Adrenal gland (tissue), 12 donors: Measurements from ENCODE around the gene ALKBH4. TPM values are rescaled to one million over a fixed set of nuclear protein-coding genes. Genes with fewer than 3 reads are reported as not detected.

Experiments used
- DNase-seq, 7 donors: peaks; one replicate each; pipeline ENCODE4 v3.0.0-alpha.2; 2019 to 2020
- H3K27ac ChIP-seq, 5 donors: fragments of 200-600 bp; sonication (generic) in 4 of 5; 1 replicate in 3 of 5; 2 replicates in 2 of 5; pipeline versions ENCODE4 v1.5.1 to v1.8.0; 2016 to 2020; ENCODE audit warnings: mild to moderate bottlenecking in 1 of 5
- H3K27me3 ChIP-seq: fragments of 200-600 bp; 2 replicates; pipeline ENCODE4 v1.8.0; 2021
- H3K36me3 ChIP-seq, 2 donors: fragments of 200-600 bp; replicated peaks in 1 of 2; 1 replicate in 1 of 2; 2 replicates in 1 of 2; pipeline versions ENCODE4 v1.5.1 to v1.8.0; 2018 to 2022
- H3K4me1 ChIP-seq, 2 donors: fragments of 200-600 bp; replicated peaks in 1 of 2; 1 replicate in 1 of 2; 2 replicates in 1 of 2; pipeline versions ENCODE4 v1.5.1 to v1.8.0; 2018 to 2021
- H3K4me3 ChIP-seq, 4 donors: fragments of 200-600 bp; sonication (generic) in 3 of 4; one replicate each; pipeline ENCODE4 v1.5.1; 2016 to 2018
- H3K9me3 ChIP-seq, 3 donors: fragments of 200-600 bp; sonication (generic) in 1 of 3; replicated peaks in 1 of 3; 1 replicate in 2 of 3; 2 replicates in 1 of 3; pipeline versions ENCODE4 v1.5.1 to v1.8.0; 2016 to 2021
- POLR2A ChIP-seq, 2 donors: fragments of 450-650 bp; IDR thresholded peaks; one replicate each; pipeline ENCODE4 v1.6.1; 2017; ENCODE audit warnings: antibody characterized with exemption in 2 of 2, mild to moderate bottlenecking in 2 of 2, moderate library complexity in 1 of 2
- WGBS, 4 donors: extraction: QIAGEN DNeasy Blood & Tissue Kit in 2 of 4; methylation state at CpG; one replicate each; pipeline versions ENCODE4 v1.1.5 to v1.1.7; 2013 to 2017; 5-methylcytosine and 5-hydroxymethylcytosine counted together
- intact Hi-C, 2 donors: fragments of 100-400 bp; cut with DNase I; formaldehyde crosslinking; loops; one replicate each; pipeline versions ENCODE4 v1.14.1 to v1.15.0; 2022 to 2023
- polyA plus RNA-seq, 3 donors: library from polyadenylated mRNA; stranded (reverse); fragments of 200-250 nt in 2 of 3; fragments of 350-450 nt in 1 of 3; fragmentation: Illumina TruSeq in 1 of 3; extraction: RNeasy Lipid Tissue Mini Kit (QIAGEN cat#74804) in 1 of 3; gene quantifications; one replicate each; pipeline ENCODE4 v1.2.3, GENCODE V29; 2013 to 2014
- total RNA-seq, 9 donors: library from RNA; depleted of rRNA in 4 of 9; stranded (reverse); fragments of >200 nt in 4 of 9; fragments of 120-200 nt in 1 of 9; fragmentation: NEBNext Ultra II Directional in 1 of 9; extraction: Animal tissue kit (Norgen Biotek cat#: 25700) in 1 of 9; gene quantifications; one replicate each; pipeline versions ENCODE4 v1.1.0 to v1.2.4, GENCODE V29; 2013 to 2023
- TF ChIP-seq, protein P1 (sequence below), 6 experiments: fragments of 450-650 bp in 4 of 6; fragments of 200-600 bp in 2 of 6; sonication (generic) in 1 of 6; IDR thresholded peaks; 1 replicate in 5 of 6; 2 replicates in 1 of 6; pipeline versions ENCODE4 v1.5.1 to v1.8.0; 2016 to 2021; ENCODE audit warnings: antibody characterized with exemption in 6 of 6, mild to moderate bottlenecking in 2 of 6, moderate library complexity in 1 of 6
- donor health status: healthy with polysubstance abuse.
- donor health status: Bipolar disorder and iron deficiency.
- donor health status: DM: yes; HTN: yes; CAD: no.
- donor health status: DM: no; HTN: no; CAD: no.
- donor health status: DM: no; HTN: no; CAD: no.
- donor health status: DM: yes; HTN: yes; CAD: no.

Gene ALKBH4
- total and polyA plus RNA-seq, 12 donors, result 6.0 to 37.4 (median 12.5) TPM

DNA sequence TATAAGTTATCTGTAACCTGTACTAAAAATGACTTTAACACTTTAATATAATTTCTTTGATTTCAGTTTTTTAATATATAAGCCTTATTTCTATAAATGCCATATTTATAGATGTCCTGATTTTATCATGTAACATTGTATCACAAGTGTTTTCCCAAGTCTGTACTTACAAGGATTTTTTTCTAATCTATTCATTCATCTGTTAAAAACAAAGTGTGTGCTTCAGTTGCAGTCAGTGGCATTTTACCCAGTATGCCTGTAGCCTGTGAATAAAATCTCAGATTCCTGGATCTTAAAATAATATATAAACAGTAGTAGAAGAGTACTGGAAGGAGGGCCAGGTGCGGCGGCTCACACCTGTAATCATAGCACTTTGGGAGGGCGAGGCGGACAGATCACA, 51.1 kb downstream of the ALKBH4 start:
- Histone ChIP-seq H3K4me3 (no peak overlapping the region), H3K4me1 (peaks cover 6 to 20% of the 10 kb centered on the region in 2 donors), H3K9me3 (no peaks in the 10 kb centered on the region), H3K27me3 (no peaks in the 10 kb centered on the region), H3K27ac (no peak overlapping the region), H3K36me3 (peaks cover 0 to 59% of the 10 kb centered on the region in 2 donors)
- no peak for DNase-seq
- intact Hi-C loops, result loop anchor here in 1 of 2 donors (10.0 kb wide), 1 partner anchor 51 kb away; the partner anchor contains the start of genes ALKBH4 and LRWD1
- WGBS, 4 donors, result 89 to 98% (median 96%) methylated on average over 4 of the region's 4 CpGs
- no peak for TF ChIP-seq POLR2A (IDR thresholded peaks at IDR 0.05)
- TF ChIP-seq, protein P1, sequence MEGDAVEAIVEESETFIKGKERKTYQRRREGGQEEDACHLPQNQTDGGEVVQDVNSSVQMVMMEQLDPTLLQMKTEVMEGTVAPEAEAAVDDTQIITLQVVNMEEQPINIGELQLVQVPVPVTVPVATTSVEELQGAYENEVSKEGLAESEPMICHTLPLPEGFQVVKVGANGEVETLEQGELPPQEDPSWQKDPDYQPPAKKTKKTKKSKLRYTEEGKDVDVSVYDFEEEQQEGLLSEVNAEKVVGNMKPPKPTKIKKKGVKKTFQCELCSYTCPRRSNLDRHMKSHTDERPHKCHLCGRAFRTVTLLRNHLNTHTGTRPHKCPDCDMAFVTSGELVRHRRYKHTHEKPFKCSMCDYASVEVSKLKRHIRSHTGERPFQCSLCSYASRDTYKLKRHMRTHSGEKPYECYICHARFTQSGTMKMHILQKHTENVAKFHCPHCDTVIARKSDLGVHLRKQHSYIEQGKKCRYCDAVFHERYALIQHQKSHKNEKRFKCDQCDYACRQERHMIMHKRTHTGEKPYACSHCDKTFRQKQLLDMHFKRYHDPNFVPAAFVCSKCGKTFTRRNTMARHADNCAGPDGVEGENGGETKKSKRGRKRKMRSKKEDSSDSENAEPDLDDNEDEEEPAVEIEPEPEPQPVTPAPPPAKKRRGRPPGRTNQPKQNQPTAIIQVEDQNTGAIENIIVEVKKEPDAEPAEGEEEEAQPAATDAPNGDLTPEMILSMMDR (IDR thresholded peaks at IDR 0.05), result no peak

DNA sequence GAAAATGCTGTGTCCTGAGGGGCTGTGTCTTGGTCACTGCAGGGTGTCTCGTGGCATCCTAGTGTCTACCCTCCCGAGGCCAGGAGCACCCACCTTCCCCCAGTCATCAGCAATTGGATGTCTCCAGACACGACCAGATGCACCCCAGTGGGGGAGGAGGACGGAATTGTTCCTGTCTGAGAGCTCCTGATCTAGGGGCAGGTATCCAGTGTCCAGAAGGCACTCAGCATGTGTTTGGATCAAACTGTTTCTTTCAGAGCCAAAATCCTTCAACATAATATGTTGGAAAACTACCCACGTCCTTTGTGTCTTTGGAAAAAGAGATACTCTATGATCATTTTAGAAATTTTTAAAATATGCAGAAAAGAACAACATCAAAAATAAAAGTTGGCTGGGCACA, 51.6 kb downstream of the ALKBH4 start:
- intact Hi-C loops, result loop anchor here in 1 of 2 donors (10.0 kb wide), 1 partner anchor 52 kb away; the partner anchor contains the start of genes ALKBH4 and LRWD1
- DNase-seq, result no peak
- H3K36me3 ChIP-seq, result peaks cover 0 to 60% of the 10 kb centered on the region in 2 donors
- no peaks in the 10 kb centered on the region for H3K27me3 ChIP-seq
- WGBS, 4 donors, result 69 to 84% (median 76%) methylated on average over 3 to 5 of the region's 5 CpGs
- H3K4me1 ChIP-seq, result peaks cover 6 to 20% of the 10 kb centered on the region in 2 donors
- H3K9me3 ChIP-seq, result no peaks in the 10 kb centered on the region
- TF ChIP-seq, protein P1 (IDR thresholded peaks at IDR 0.05), result no peak
- TF ChIP-seq POLR2A (IDR thresholded peaks at IDR 0.05), result no peak
- peak overlapping the region in 2 of 5 donors; percentile 20 to 24 for H3K27ac ChIP-seq
- H3K4me3 ChIP-seq, result no peak overlapping the region

DNA sequence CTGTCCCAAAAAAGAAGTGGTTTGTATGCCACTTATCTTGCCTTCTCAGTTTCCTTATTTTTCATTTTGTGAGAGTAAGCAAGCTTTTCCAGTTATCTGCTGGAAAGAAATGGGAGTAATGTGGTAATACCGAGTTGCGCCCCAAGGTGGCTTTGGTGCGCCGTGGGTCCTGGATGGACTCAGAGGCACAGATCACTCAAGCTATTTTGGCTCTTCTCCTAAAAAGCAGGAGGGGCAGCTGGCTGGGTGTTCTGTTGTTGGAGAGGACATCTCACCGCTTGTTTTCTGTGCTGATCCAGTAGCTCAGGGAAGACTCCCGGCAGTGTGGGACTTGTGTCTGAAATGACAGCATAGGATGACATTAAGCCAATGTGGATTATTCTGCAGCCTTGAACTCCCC, 52.1 kb downstream of the ALKBH4 start:
- 29 to 37% (median 34%) methylated on average over 6 of the region's 6 CpGs for WGBS, 4 donors
- H3K4me1 ChIP-seq, result peaks cover 6 to 20% of the 10 kb centered on the region in 2 donors
- H3K4me3 ChIP-seq, result no peak overlapping the region
- peak; percentile 57 to 90 (median 80) for DNase-seq
- intact Hi-C loops, result loop anchor here in 1 of 2 donors (10.0 kb wide), 1 partner anchor 52 kb away; the partner anchor contains the start of genes ALKBH4 and LRWD1
- H3K36me3 ChIP-seq, result peaks cover 0 to 63% of the 10 kb centered on the region in 2 donors
- no peaks in the 10 kb centered on the region for H3K27me3 ChIP-seq
- H3K9me3 ChIP-seq, result no peaks in the 10 kb centered on the region
- H3K27ac ChIP-seq, result peak overlapping the region in 2 of 5 donors; percentile 20 to 24
- TF ChIP-seq, protein P1 (IDR thresholded peaks at IDR 0.05), result peak; percentile 47 to 73 (median 70)
- TF ChIP-seq POLR2A (IDR thresholded peaks at IDR 0.05), result no peak

DNA sequence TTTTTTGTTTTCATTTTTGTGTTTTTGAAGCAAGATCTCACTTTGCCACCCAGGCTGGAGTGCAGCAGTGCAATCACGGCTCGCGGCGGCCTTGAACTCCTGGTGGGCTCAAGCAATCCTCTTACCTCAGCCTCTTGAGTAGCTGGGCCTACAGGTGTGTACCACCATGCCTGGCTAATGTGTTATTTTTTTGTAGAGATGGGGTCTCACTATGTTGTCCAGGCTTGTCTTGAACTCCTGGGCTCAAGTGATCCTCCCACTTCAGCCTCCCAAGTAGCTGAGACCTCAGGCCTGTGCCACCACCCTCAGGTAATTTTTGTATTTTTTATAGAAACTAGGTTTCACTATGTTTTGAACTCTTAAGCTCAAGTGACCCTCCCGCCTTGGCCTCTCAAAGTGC, 53.7 kb downstream of the ALKBH4 start:
- H3K4me1 ChIP-seq, result peaks cover under 1 to 13% of the 10 kb centered on the region in 2 donors
- no peak overlapping the region for H3K4me3 ChIP-seq
- H3K27me3 ChIP-seq, result no peaks in the 10 kb centered on the region
- H3K36me3 ChIP-seq, result peaks cover 0 to 77% of the 10 kb centered on the region in 2 donors
- 89 to 93% (median 92%) methylated on average over 5 of the region's 5 CpGs for WGBS, 4 donors
- TF ChIP-seq, protein P1 (IDR thresholded peaks at IDR 0.05), result no peak
- TF ChIP-seq POLR2A (IDR thresholded peaks at IDR 0.05), result no peak
- intact Hi-C loops, result loop anchor here in 1 of 2 donors (10.0 kb wide), 1 partner anchor 54 kb away; the partner anchor contains the start of genes ALKBH4 and LRWD1
- no peak for DNase-seq
- H3K27ac ChIP-seq, result no peak overlapping the region
- H3K9me3 ChIP-seq, result no peaks in the 10 kb centered on the region
